Vagina (tissue), 2 donors: Measurements from ENCODE around the gene DNAAF2. TPM values are rescaled to one million over a fixed set of nuclear protein-coding genes. Genes with fewer than 3 reads are reported as not detected.

Experiments
- DNase-seq, 2 donors: peaks; one replicate each; pipeline ENCODE4 v3.0.0-alpha.2; 2017; ENCODE audit errors: extremely low spot score in 2 of 2
- H3K27ac ChIP-seq: fragments of 200-600 bp; sonication (generic); one replicate; pipeline ENCODE4 v1.5.1; 2019
- H3K27me3 ChIP-seq: fragments of 200-600 bp; sonication (generic); one replicate; pipeline ENCODE4 v1.5.1; 2019
- H3K36me3 ChIP-seq, 2 donors: fragments of 200-600 bp; sonication (generic); one replicate each; pipeline ENCODE4 v1.5.1; 2017 to 2019
- H3K4me1 ChIP-seq: fragments of 200-600 bp; sonication (generic); one replicate; pipeline ENCODE4 v1.5.1; 2019
- H3K4me3 ChIP-seq, 2 donors: fragments of 200-600 bp; sonication (generic); 1 replicate in 1 of 2; 2 replicates in 1 of 2; pipeline ENCODE4 v1.5.1; 2016 to 2019
- H3K9me3 ChIP-seq: fragments of 200-600 bp; sonication (generic); one replicate; pipeline ENCODE4 v1.5.1; 2019
- CTCF ChIP-seq, 3 experiments: fragments of 450-650 bp in 2 of 3; fragments of 200-600 bp in 1 of 3; sonication (generic) in 1 of 3; IDR thresholded peaks; one replicate each; pipeline ENCODE4 v1.5.1; 2017 to 2019; ENCODE audit warnings: antibody characterized with exemption in 3 of 3, mild to moderate bottlenecking in 2 of 3, moderate library complexity in 2 of 3
- POLR2A ChIP-seq, 2 donors: fragments of 450-650 bp; IDR thresholded peaks; one replicate each; pipeline ENCODE4 v1.6.1; 2017; ENCODE audit warnings: antibody characterized with exemption in 2 of 2, mild to moderate bottlenecking in 2 of 2, moderate library complexity in 2 of 2
- POLR2AphosphoS5 ChIP-seq, 2 donors: sonication (generic); formaldehyde crosslinking; IDR thresholded peaks; one replicate each; pipeline ENCODE4 v1.9.0; 2017; ENCODE audit warnings: antibody characterized with exemption in 2 of 2, mild to moderate bottlenecking in 2 of 2, low read depth in 1 of 2; ENCODE audit not compliant: insufficient read depth in 1 of 2
- intact Hi-C: fragments of 100-400 bp; cut with DNase I; formaldehyde crosslinking; loops from one replicate; pipeline ENCODE4 v1.15.1; 2023
- total RNA-seq: library from RNA; depleted of rRNA; stranded (reverse); fragments of >200 nt; gene quantifications from one replicate; pipeline ENCODE4 v1.2.3, GENCODE V29; 2016

The DNAAF2 gene
- total RNA-seq, 1 donor from 2014 or later = 7.9 TPM

GRCh38 chr14:49615776-49616175, 19.3 kb downstream of the DNAAF2 start:
- H3K9me3 ChIP-seq = no peaks in the 10 kb centered on the region
- no peak overlapping the region for H3K27ac ChIP-seq
- no peak overlapping the region for H3K4me3 ChIP-seq
- TF ChIP-seq POLR2A (IDR thresholded peaks at IDR 0.05) (no peak), CTCF (IDR thresholded peaks at IDR 0.05) (no peak), POLR2AphosphoS5 (IDR thresholded peaks at IDR 0.05; ENCODE audit: insufficient read depth in 1 of 2, low read depth in 1 of 2) (no peak)
- H3K4me1 ChIP-seq = peaks cover 14% of the 10 kb centered on the region
- H3K27me3 ChIP-seq = no peaks in the 10 kb centered on the region
- intact Hi-C loops = no loop called here
- DNase-seq = no peak
- H3K36me3 ChIP-seq = peaks cover 0 to 20% of the 10 kb centered on the region in 2 donors

- no peak overlapping the region for H3K27ac ChIP-seq
- peaks cover 0 to 20% of the 10 kb centered on the region in 2 donors for H3K36me3 ChIP-seq
- no peaks in the 10 kb centered on the region for H3K9me3 ChIP-seq
- no peak for TF ChIP-seq CTCF (IDR thresholded peaks at IDR 0.05)
- TF ChIP-seq POLR2A (IDR thresholded peaks at IDR 0.05) = no peak
- no peak for TF ChIP-seq POLR2AphosphoS5 (IDR thresholded peaks at IDR 0.05; ENCODE audit: insufficient read depth in 1 of 2, low read depth in 1 of 2)
- no peak overlapping the region for H3K4me3 ChIP-seq
- H3K27me3 ChIP-seq = no peaks in the 10 kb centered on the region
- intact Hi-C loops = no loop called here
- no peak for DNase-seq
- peaks cover 7% of the 10 kb centered on the region for H3K4me1 ChIP-seq
These were observed 20.8 kb downstream of the DNAAF2 start for GRCh38 chr14:49614196-49614595.

GRCh38 chr14:49612671-49613070, 22.4 kb downstream of the DNAAF2 start:
- Histone ChIP-seq H3K27ac (no peak overlapping the region), H3K36me3 (peaks cover 0 to 8% of the 10 kb centered on the region in 2 donors), H3K9me3 (no peaks in the 10 kb centered on the region), H3K27me3 (no peaks in the 10 kb centered on the region), H3K4me3 (no peak overlapping the region), H3K4me1 (no peaks in the 10 kb centered on the region)
- intact Hi-C loops = no loop called here
- DNase-seq = no peak
- no peak for TF ChIP-seq CTCF (IDR thresholded peaks at IDR 0.05)
- TF ChIP-seq POLR2A (IDR thresholded peaks at IDR 0.05) = no peak
- no peak for TF ChIP-seq POLR2AphosphoS5 (IDR thresholded peaks at IDR 0.05; ENCODE audit: insufficient read depth in 1 of 2, low read depth in 1 of 2)

- Histone ChIP-seq H3K27me3 (no peaks in the 10 kb centered on the region), H3K27ac (no peak overlapping the region), H3K4me1 (no peaks in the 10 kb centered on the region), H3K36me3 (peaks cover 0 to 3% of the 10 kb centered on the region in 2 donors), H3K4me3 (no peak overlapping the region), H3K9me3 (no peaks in the 10 kb centered on the region)
- intact Hi-C loops = no loop called here
- DNase-seq = no peak
- TF ChIP-seq CTCF (IDR thresholded peaks at IDR 0.05) = no peak
- no peak for TF ChIP-seq POLR2AphosphoS5 (IDR thresholded peaks at IDR 0.05; ENCODE audit: insufficient read depth in 1 of 2, low read depth in 1 of 2)
- TF ChIP-seq POLR2A (IDR thresholded peaks at IDR 0.05) = no peak
These were observed 22.8 kb downstream of the DNAAF2 start for GRCh38 chr14:49612251-49612650.

GRCh38 chr14:49607583-49607982, 27.5 kb downstream of the DNAAF2 start:
- Histone ChIP-seq H3K9me3 (no peaks in the 10 kb centered on the region), H3K4me1 (no peaks in the 10 kb centered on the region), H3K27me3 (no peaks in the 10 kb centered on the region), H3K27ac (no peak overlapping the region), H3K4me3 (no peak overlapping the region), H3K36me3 (no peaks in the 10 kb centered on the region)
- intact Hi-C loops = no loop called here
- TF ChIP-seq POLR2A (IDR thresholded peaks at IDR 0.05) = no peak
- TF ChIP-seq POLR2AphosphoS5 (IDR thresholded peaks at IDR 0.05; ENCODE audit: insufficient read depth in 1 of 2, low read depth in 1 of 2) = no peak
- DNase-seq = no peak
